ENCODE measurements around the gene RFPL2. TPM values are rescaled to one million over a fixed set of nuclear protein-coding genes. Genes with fewer than 3 reads are reported as not detected.

RFPL2 gene
- total and polyA plus RNA-seq, 2 of the 13 experiments (the other 11 are each of a cell fraction or from before 2014, with no cell fraction given) = not detected

GRCh38 chr22:32219026-32219425 is 14.2 kb upstream of the RFPL2 start (continued):
- TF ChIP-seq ZHX2 (IDR thresholded peaks at IDR 0.05; ENCODE audit: low read depth) (no peak), ZHX2 (CRISPR knock-in tag; IDR thresholded peaks at IDR 0.05; ENCODE audit: borderline replicate concordance) (no peak), REPIN1 (CRISPR knock-in tag; IDR thresholded peaks at IDR 0.05; ENCODE audit: borderline replicate concordance, low read depth) (no peak), ZNF234 (CRISPR knock-in tag; conservative IDR thresholded peaks at IDR 0.05) (no peak)

- Histone ChIP-seq H3K9ac (ENCODE audit: insufficient read depth, low read depth, low read length) (no peak overlapping the region), H4K20me1 (ENCODE audit: insufficient read depth, low read length) (no peaks in the 10 kb centered on the region), H3K4me2 (ENCODE audit: low read depth, low read length) (no peak overlapping the region), H3K79me2 (ENCODE audit: insufficient read depth, low read length) (no peaks in the 10 kb centered on the region), H2AFZ (ENCODE audit: low read length) (no peak overlapping the region), H3K36me3 (replicated peaks in 1 of 2; ENCODE audit: control insufficient read depth in 1 of 2, insufficient read depth in 2 of 2, low read length in 2 of 2) (no peaks in the 10 kb centered on the region), H3K9me3 (ENCODE audit: low read length) (no peaks in the 10 kb centered on the region), H3K27me3 (ENCODE audit: control insufficient read depth in 1 of 2, insufficient read depth in 2 of 2, low read length in 2 of 2) (no peaks in the 10 kb centered on the region), H3K4me3 (replicated peaks in 1 of 3; ENCODE audit: insufficient read depth in 1 of 3, low read depth in 2 of 3, low read length in 3 of 3) (no peak overlapping the region), H3K4me1 (ENCODE audit: insufficient read depth, low read length) (no peaks in the 10 kb centered on the region), H3K27ac (ENCODE audit: extremely low read length, insufficient read depth, low read length) (no peak overlapping the region)
- in situ Hi-C loops (cut with HindIII; ENCODE audit: extremely low pct_ligation_motif_present, low pct_unique_long_range_greater_than_20kb) = no loop called here
- ChIA-PET POLR2A (no interaction called here), CTCF (ENCODE audit: low intra/inter-chr PET ratio, low total read pairs) (no interaction called here)
- FAIRE-seq (no peak), ATAC-seq (no peak), DNase-seq (ENCODE audit: low spot score) (no peak)
- intact Hi-C loops (cut with micrococcal nuclease; ENCODE audit: unreplicated experiment) = no loop called here
- WGBS (ENCODE audit: low lambda C conversion rate) = 60% methylated on average over 6 of the region's 6 CpGs
- BruUV-seq (replicated peaks) = no TSS peak
- TF ChIP-seq KDM4B (CRISPR knock-in tag; IDR thresholded peaks at IDR 0.05) (no peak), BATF2 (CRISPR knock-in tag; IDR thresholded peaks at IDR 0.05) (no peak), ZFP37 (CRISPR knock-in tag; IDR thresholded peaks at IDR 0.05; ENCODE audit: borderline replicate concordance) (no peak), ATF1 (CRISPR knock-in tag; IDR thresholded peaks at IDR 0.05) (no peak), ZNF569 (CRISPR knock-in tag; IDR thresholded peaks at IDR 0.05; ENCODE audit: borderline replicate concordance) (no peak), E2F5 (CRISPR knock-in tag; conservative IDR thresholded peaks at IDR 0.05) (no peak), ZNF788 (CRISPR knock-in tag; IDR thresholded peaks at IDR 0.05; ENCODE audit: borderline replicate concordance) (no peak), ZFP62 (CRISPR knock-in tag; IDR thresholded peaks at IDR 0.05) (no peak), ZSCAN22 (CRISPR knock-in tag; IDR thresholded peaks at IDR 0.05) (no peak), MZF1 (CRISPR knock-in tag; IDR thresholded peaks at IDR 0.05; ENCODE audit: borderline replicate concordance) (no peak)
Measured at GRCh38 chr22:32218470-32218869, 13.6 kb upstream of the RFPL2 start.

Data from HepG2 (cell line).